K562 (cell line): ENCODE data around the gene CRKL. TPM values are rescaled to one million over a fixed set of nuclear protein-coding genes. Genes with fewer than 3 reads are reported as not detected.

ENCODE experiments used
- NR0B1 ChIP-seq: fragments of 450-650 bp; IDR thresholded peaks from one replicate; pipeline ENCODE4 v1.6.1; 2018; ENCODE audit warnings: mild to moderate bottlenecking, moderate library complexity; ENCODE audit not compliant: partially characterized antibody
- PBX2 ChIP-seq, 2 experiments: IDR thresholded peaks in 1 of 2; conservative IDR thresholded peaks in 1 of 2; 2 replicates each; pipeline ENCODE4 v1.6.1; 2016; ENCODE audit warnings: low read depth in 2 of 2, mild to moderate bottlenecking in 1 of 2, missing compliant biosample characterization in 1 of 2, missing genetic modification characterization in 1 of 2, moderate library complexity in 1 of 2
- ZNF395 ChIP-seq: fragments of 200-800 bp; sonication (Bioruptor generic); IDR thresholded peaks from 2 replicates; pipeline ENCODE4 v1.6.1; 2017; ENCODE audit warnings: missing genetic modification characterization, missing compliant biosample characterization
- polyA plus RNA-seq, 8 experiments: library from polyadenylated mRNA; depleted of rRNA in 4 of 8; stranded (reverse) in 5 of 8; unstranded in 3 of 8; fragments of >200 nt; fragmentation: Nextera tagmentation in 2 of 8; fragmentation: Illumina TruSeq in 1 of 8; extraction: Ambion mirVana in 2 of 8; extraction: Trizol in 1 of 8; gene quantifications; 2 replicates each; pipeline versions ENCODE4 v1.2.1 to v1.2.3, GENCODE V29; 2011 to 2014; ENCODE audit warnings: inconsistent platforms in 1 of 8, missing spikeins in 1 of 8
- total RNA-seq, 7 experiments: library from RNA; depleted of rRNA in 6 of 7; stranded (reverse); fragments of >200 nt in 6 of 7; fragmentation: Illumina TruSeq in 2 of 7; extraction: Trizol in 2 of 7; gene quantifications; 2 replicates each; pipeline versions ENCODE4 v1.2.1 to v1.2.3, GENCODE V29; 2011 to 2021; ENCODE audit warnings: low replicate concordance in 1 of 7

Gene CRKL
- total and polyA plus RNA-seq, 9 of the 15 experiments (the other 6 are each of a cell fraction or from before 2014, with no cell fraction given), result 100 to 263 (median 124) TPM

GRCh38 chr22:20963201-20964052 is 46.2 kb downstream of the CRKL start (continued):
- TF ChIP-seq PBX2 (CRISPR knock-in tag; IDR thresholded peaks at IDR 0.05; ENCODE audit: low read depth) (no peak; the same call in 1 of the 2 replicates), PBX2 (tag; conservative IDR thresholded peaks at IDR 0.05; ENCODE audit: low read depth) (no peak), NR0B1 (no peak), ZNF395 (CRISPR knock-in tag) (no peak)
